Endothelial cell of umbilical vein (primary cell): ENCODE data around the gene XRCC6. TPM values are rescaled to one million over a fixed set of nuclear protein-coding genes. Genes with fewer than 3 reads are reported as not detected.

ENCODE experiments used
- BruUV-seq: library from RNA; stranded (reverse); fragments of 400-500 nt; replicated peaks from 2 replicates; lab custom pipeline; 2021; lab: Mats Ljungman, UMichigan
- CTCF ChIA-PET: fragments of 300-600, 350-600 bp; sonication (Branson Sonifier 250); formaldehyde crosslinking; loops from one replicate; lab custom pipeline; 2021; ENCODE audit warnings: antibody characterized with exemption, inconsistent platforms; lab: Charles Lee
- POLR2A ChIA-PET: fragments of 300-600, 350-600 bp; sonication (Branson Sonifier 250); formaldehyde crosslinking; loops from one replicate; lab custom pipeline; 2021; ENCODE audit warnings: antibody characterized with exemption, inconsistent platforms; lab: Charles Lee
- DNase-seq: peaks from one replicate; pipeline ENCODE4 v3.0.0-alpha.2; 2011; ENCODE audit warnings: low read depth, low spot score
- FAIRE-seq: peaks from 2 replicates; lab custom pipeline; 2011; peaks lifted over from hg19 to GRCh38; lab: Jason Lieb, UNC
- H2AFZ ChIP-seq: 2 replicates; pipeline ENCODE4 v1.6.0; 2012; ENCODE audit warnings: low read depth, low read length, control low read depth, inconsistent platforms
- H3K27ac ChIP-seq: 2 replicates; pipeline ENCODE4 v1.5.1; 2011; ENCODE audit warnings: low read depth, mild to moderate bottlenecking, control low read depth, low read length, moderate library complexity; ENCODE audit not compliant: insufficient read depth
- H3K27me3 ChIP-seq, 2 experiments: 2 replicates each; pipeline versions ENCODE4 v1.6.0 to v1.6.1; 2011; ENCODE audit warnings: low read length in 2 of 2, mixed read lengths in 1 of 2; ENCODE audit not compliant: control insufficient read depth in 2 of 2, insufficient read depth in 2 of 2
- H3K36me3 ChIP-seq, 2 experiments: 2 replicates in 1 of 2; 3 replicates in 1 of 2; pipeline ENCODE4 v1.5.1; 2011; ENCODE audit warnings: low read length in 2 of 2, mild to moderate bottlenecking in 1 of 2, moderate library complexity in 1 of 2; ENCODE audit not compliant: control insufficient read depth in 2 of 2, insufficient read depth in 2 of 2; ENCODE audit errors: extremely low read depth in 1 of 2
- H3K4me1 ChIP-seq: 3 replicates; pipeline ENCODE4 v1.5.1; 2011; ENCODE audit warnings: mild to moderate bottlenecking, low read length; ENCODE audit not compliant: control insufficient read depth, insufficient read depth; ENCODE audit errors: extremely low read depth
- H3K4me2 ChIP-seq: 2 replicates; pipeline ENCODE4 v1.6.1; 2011; ENCODE audit warnings: low read length, control low read depth, mixed read lengths; ENCODE audit not compliant: insufficient read depth
- H3K4me3 ChIP-seq, 3 experiments: fragments of 200-600 bp in 1 of 3; sonication (generic), shearing (Covaris generic) in 1 of 3; replicated peaks in 1 of 3; 2 replicates each; pipeline ENCODE4 v1.5.1; 2011 to 2016; ENCODE audit warnings: control low read depth in 3 of 3, low read length in 3 of 3, mild to moderate bottlenecking in 2 of 3, inconsistent platforms in 1 of 3, low read depth in 1 of 3, moderate library complexity in 1 of 3; ENCODE audit not compliant: insufficient read depth in 1 of 3
- H3K79me2 ChIP-seq: 2 replicates; pipeline ENCODE4 v1.6.0; 2012; ENCODE audit warnings: low read length, inconsistent platforms; ENCODE audit not compliant: control insufficient read depth, insufficient read depth
- H3K9ac ChIP-seq: replicated peaks from 2 replicates; pipeline ENCODE3; 2011; ENCODE audit warnings: low read length, control low read depth; ENCODE audit not compliant: insufficient read depth; ENCODE audit errors: extremely low read depth
- H3K9me1 ChIP-seq: replicated peaks from 3 replicates; pipeline ENCODE4 v1.6.0; 2011; ENCODE audit warnings: mild to moderate bottlenecking, low read length; ENCODE audit not compliant: control insufficient read depth, insufficient read depth; ENCODE audit errors: extremely low read depth
- H3K9me3 ChIP-seq: replicated peaks from 2 replicates; pipeline ENCODE4 v1.5.1; 2012; ENCODE audit warnings: low read length, inconsistent platforms; ENCODE audit not compliant: control insufficient read depth, insufficient read depth
- H4K20me1 ChIP-seq: replicated peaks from 2 replicates; pipeline ENCODE3; 2011; ENCODE audit warnings: mild to moderate bottlenecking, low read length; ENCODE audit not compliant: control insufficient read depth, insufficient read depth; ENCODE audit errors: extremely low read depth
- FOS ChIP-seq: IDR thresholded peaks from 2 replicates; pipeline ENCODE4 v1.6.1; 2011; ENCODE audit warnings: mild to moderate bottlenecking, low read length, moderate library complexity, borderline replicate concordance; ENCODE audit not compliant: insufficient read depth
- MYC ChIP-seq: IDR thresholded peaks from one replicate; pipeline ENCODE4 v1.6.1; 2011; ENCODE audit warnings: mild to moderate bottlenecking, low read depth, low read length
- POLR2A ChIP-seq: IDR thresholded peaks from 2 replicates; pipeline ENCODE4 v1.6.1; 2012; ENCODE audit warnings: low read depth, mild to moderate bottlenecking, control low read depth, low read length
- POLR2AphosphoS5 ChIP-seq: IDR thresholded peaks from 2 replicates; pipeline ENCODE4 v1.6.1; 2012; ENCODE audit warnings: low read depth, mild to moderate bottlenecking, control low read depth, low read length, moderate library complexity; ENCODE audit not compliant: insufficient read depth
- dilution Hi-C: fragments of 300-500 bp; cut with MboI; formaldehyde crosslinking; loops from one replicate; pipeline ENCODE4 v1.15.0; 2019; ENCODE audit warnings: low sequenced_read_pairs; ENCODE audit not compliant: extremely low pct_ligation_motif_present
- intact Hi-C: fragments of 100-400 bp; cut with micrococcal nuclease; formaldehyde crosslinking; loops from one replicate; pipeline ENCODE4 v1.10.0; 2022
- polyA plus RNA-seq, 4 experiments: library from polyadenylated mRNA; depleted of rRNA in 3 of 4; stranded (reverse) in 3 of 4; unstranded in 1 of 4; fragments of >200 nt; gene quantifications; 2 replicates each; pipeline versions ENCODE4 v1.2.1 to v1.2.3, GENCODE V29; 2011 to 2012; ENCODE audit warnings: missing spikeins in 1 of 4
- total RNA-seq: library from RNA; stranded (reverse); gene quantifications from 2 replicates; pipeline ENCODE4 v1.2.3, GENCODE V29; 2021
- TF ChIP-seq, protein P1 (sequence below): IDR thresholded peaks from 2 replicates; pipeline ENCODE4 v1.6.1; 2011; ENCODE audit not compliant: insufficient read depth, insufficient read length

Gene XRCC6
- total and polyA plus RNA-seq, 2 donors (not counting 3 experiments of a cell fraction or from before 2014, with no cell fraction given) = 117 to 309 TPM

GRCh38 chr22:41656556-41656955 is 35.5 kb downstream of the XRCC6 start:
- no peak overlapping the region for H2AFZ ChIP-seq
- H3K27ac ChIP-seq = no peak overlapping the region
- POLR2A ChIA-PET = no interaction called here
- CTCF ChIA-PET = no interaction called here
- H3K27me3 ChIP-seq = no peaks in the 10 kb centered on the region
- no peak overlapping the region for H3K4me3 ChIP-seq
- no peak for TF ChIP-seq MYC
- TF ChIP-seq POLR2AphosphoS5 = no peak
- TF ChIP-seq FOS = no peak
- BruUV-seq = no TSS peak
- no peak overlapping the region for H3K9ac ChIP-seq
- H3K79me2 ChIP-seq = peaks cover 2% of the 10 kb centered on the region
- DNase-seq = no peak
- no peaks in the 10 kb centered on the region for H3K9me3 ChIP-seq
- no peak overlapping the region for H3K4me2 ChIP-seq
- intact Hi-C loops (no loop called here), dilution Hi-C loops (no loop called here)
- no peak for FAIRE-seq
- no peaks in the 10 kb centered on the region for H3K4me1 ChIP-seq
- peaks cover 46 to 48% of the 10 kb centered on the region in 2 experiments for H3K36me3 ChIP-seq
- no peaks in the 10 kb centered on the region for H3K9me1 ChIP-seq
- no peaks in the 10 kb centered on the region for H4K20me1 ChIP-seq

DNA sequence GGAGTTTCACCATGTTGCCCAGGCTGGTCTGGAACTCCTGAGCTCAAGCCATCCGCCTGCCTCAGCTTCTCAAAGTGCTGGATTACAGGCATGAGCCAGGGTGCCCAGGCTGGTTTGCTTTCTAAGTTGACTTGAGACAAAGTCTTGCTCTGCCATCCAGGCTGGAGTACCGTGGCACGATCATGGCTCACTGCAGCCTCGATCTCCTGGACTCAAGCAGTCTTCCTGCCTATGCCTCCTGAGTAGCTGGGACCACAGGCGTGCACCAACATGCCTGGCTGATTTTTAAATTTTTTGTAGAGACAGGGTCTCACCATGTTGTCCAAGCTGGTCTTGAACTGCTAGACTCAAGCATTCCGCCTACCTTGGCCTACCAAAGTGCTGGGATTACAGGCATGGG is 36.6 kb downstream of the XRCC6 start:
- no peaks in the 10 kb centered on the region for H3K79me2 ChIP-seq
- no peaks in the 10 kb centered on the region for H4K20me1 ChIP-seq
- FAIRE-seq (peak; percentile 62), DNase-seq (no peak)
- TF ChIP-seq, protein P1, sequence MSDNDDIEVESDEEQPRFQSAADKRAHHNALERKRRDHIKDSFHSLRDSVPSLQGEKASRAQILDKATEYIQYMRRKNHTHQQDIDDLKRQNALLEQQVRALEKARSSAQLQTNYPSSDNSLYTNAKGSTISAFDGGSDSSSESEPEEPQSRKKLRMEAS = no peak
- TF ChIP-seq POLR2A = no peak
- no peak overlapping the region for H3K4me3 ChIP-seq
- no peaks in the 10 kb centered on the region for H3K27me3 ChIP-seq
- intact Hi-C loops = no loop called here
- H3K9me3 ChIP-seq = no peaks in the 10 kb centered on the region
- H3K9ac ChIP-seq = no peak overlapping the region
- H3K4me1 ChIP-seq = no peaks in the 10 kb centered on the region
- peaks cover 39 to 49% of the 10 kb centered on the region in 2 experiments for H3K36me3 ChIP-seq
- dilution Hi-C loops = no loop called here
- ChIA-PET CTCF (interaction anchor here (0.6 to 1.3 kb wide), 2 partner anchors 9 to 292 kb away, joined by 5 read pairs; no protein-coding TSS in a partner anchor), POLR2A (no interaction called here)
- no peak overlapping the region for H3K27ac ChIP-seq
- H2AFZ ChIP-seq = no peak overlapping the region
- no peak overlapping the region for H3K4me2 ChIP-seq
- no peaks in the 10 kb centered on the region for H3K9me1 ChIP-seq
- no TSS peak for BruUV-seq
